DOHH2 (cell line): ENCODE data around the gene PLEKHM3.

Source experiments
- H3F3A ChIP-seq: fragments of 200-600 bp; sonication (generic), shearing (Covaris generic); 2 replicates; pipeline ENCODE4 v1.6.0; 2016; ENCODE audit warnings: antibody characterized with exemption, mild to moderate bottlenecking; ENCODE audit not compliant: control insufficient read depth, insufficient read depth
- H3K27ac ChIP-seq: fragments of 200-600 bp; sonication (generic); 2 replicates; pipeline ENCODE4 v1.5.1; 2014; ENCODE audit warnings: low read depth, mild to moderate bottlenecking, low read length, moderate library complexity
- H3K27me3 ChIP-seq: fragments of 200-600 bp; sonication (generic); 2 replicates; pipeline ENCODE4 v1.6.1; 2014; ENCODE audit warnings: mild to moderate bottlenecking, low read length, mixed read lengths; ENCODE audit not compliant: control insufficient read depth
- H3K36me3 ChIP-seq: fragments of 200-600 bp; sonication (generic); 2 replicates; pipeline ENCODE4 v1.6.1; 2014; ENCODE audit warnings: mild to moderate bottlenecking, low read length, moderate library complexity, mixed read lengths; ENCODE audit not compliant: control insufficient read depth
- H3K4me1 ChIP-seq: fragments of 200-600 bp; sonication (generic); 2 replicates; pipeline ENCODE4 v1.6.1; 2014; ENCODE audit warnings: mild to moderate bottlenecking, low read length, mixed read lengths; ENCODE audit not compliant: control insufficient read depth
- H3K4me2 ChIP-seq: fragments of 200-600 bp; sonication (generic); 2 replicates; pipeline ENCODE4 v1.6.0; 2014; ENCODE audit warnings: mild to moderate bottlenecking, low read length, moderate library complexity
- H3K4me3 ChIP-seq: fragments of 200-600 bp; sonication (generic); 2 replicates; pipeline ENCODE4 v1.5.1; 2014; ENCODE audit warnings: mild to moderate bottlenecking, low read length, mixed read lengths
- H3K79me2 ChIP-seq: fragments of 200-600 bp; sonication (generic); 2 replicates; pipeline ENCODE4 v1.6.1; 2014; ENCODE audit warnings: mild to moderate bottlenecking, low read length, mixed read lengths; ENCODE audit not compliant: control insufficient read depth
- H3K9me2 ChIP-seq: fragments of 200-600 bp; sonication (generic); replicated peaks from 2 replicates; pipeline ENCODE4 v1.6.1; 2014; ENCODE audit warnings: mild to moderate bottlenecking, low read length, mixed read lengths; ENCODE audit not compliant: control insufficient read depth
- H3K9me3 ChIP-seq: fragments of 200-600 bp; sonication (generic); 2 replicates; pipeline ENCODE4 v1.6.1; 2014; ENCODE audit warnings: antibody characterized with exemption, low read length, mixed read lengths; ENCODE audit not compliant: control insufficient read depth, insufficient read depth
- H4K20me1 ChIP-seq: fragments of 200-600 bp; sonication (generic); 2 replicates; pipeline ENCODE4 v1.6.0; 2014; ENCODE audit warnings: low read depth, mild to moderate bottlenecking, antibody characterized with exemption, low read length, moderate library complexity; ENCODE audit not compliant: control insufficient read depth, insufficient read depth
- EZH2phosphoT487 ChIP-seq: fragments of 200-600 bp; sonication (generic); IDR thresholded peaks from 2 replicates; pipeline ENCODE4 v1.6.1; 2017; ENCODE audit warnings: borderline replicate concordance, mild to moderate bottlenecking, antibody characterized with exemption, low read length, moderate library complexity, mixed read lengths
- TF ChIP-seq, protein P1 (sequence below): fragments of 200-600 bp; sonication (generic); IDR thresholded peaks from one replicate; pipeline ENCODE4 v1.5.1; 2014; ENCODE audit warnings: antibody characterized with exemption, mild to moderate bottlenecking, low read depth, low read length; ENCODE audit not compliant: poor library complexity, severe bottlenecking

The PLEKHM3 gene

DNA sequence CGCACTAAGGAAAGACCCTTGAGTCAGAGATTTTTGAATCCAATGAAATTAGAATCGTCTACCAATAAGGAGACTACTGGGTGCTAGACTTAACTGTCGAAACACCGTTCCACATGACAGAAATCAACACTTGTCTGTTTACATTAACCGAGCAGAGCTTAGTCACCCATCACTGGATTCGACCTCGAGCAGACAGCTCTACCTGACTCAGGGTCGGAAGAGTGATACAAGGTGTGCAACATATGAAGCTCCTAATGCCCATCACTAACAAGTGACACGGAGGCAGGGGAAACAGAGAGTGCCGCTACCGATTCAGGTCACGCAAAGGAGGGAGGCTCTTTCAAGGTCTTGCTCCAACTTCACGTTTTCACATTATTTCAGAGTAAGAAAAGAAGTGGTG lies 201.5 kb downstream of the PLEKHM3 start:
- Histone ChIP-seq H4K20me1 (no peaks in the 10 kb centered on the region), H3K9me2 (no peaks in the 10 kb centered on the region), H3K4me2 (no peak overlapping the region), H3K4me3 (no peak overlapping the region), H3K9me3 (no peaks in the 10 kb centered on the region), H3K4me1 (peaks cover 4% of the 10 kb centered on the region; the same call in 1 of the 2 replicates), H3K27ac (no peak overlapping the region), H3K79me2 (no peaks in the 10 kb centered on the region), H3K36me3 (no peaks in the 10 kb centered on the region), H3F3A (no peaks in the 10 kb centered on the region), H3K27me3 (no peaks in the 10 kb centered on the region)
- TF ChIP-seq EZH2phosphoT487 = no peak
- TF ChIP-seq, protein P1, sequence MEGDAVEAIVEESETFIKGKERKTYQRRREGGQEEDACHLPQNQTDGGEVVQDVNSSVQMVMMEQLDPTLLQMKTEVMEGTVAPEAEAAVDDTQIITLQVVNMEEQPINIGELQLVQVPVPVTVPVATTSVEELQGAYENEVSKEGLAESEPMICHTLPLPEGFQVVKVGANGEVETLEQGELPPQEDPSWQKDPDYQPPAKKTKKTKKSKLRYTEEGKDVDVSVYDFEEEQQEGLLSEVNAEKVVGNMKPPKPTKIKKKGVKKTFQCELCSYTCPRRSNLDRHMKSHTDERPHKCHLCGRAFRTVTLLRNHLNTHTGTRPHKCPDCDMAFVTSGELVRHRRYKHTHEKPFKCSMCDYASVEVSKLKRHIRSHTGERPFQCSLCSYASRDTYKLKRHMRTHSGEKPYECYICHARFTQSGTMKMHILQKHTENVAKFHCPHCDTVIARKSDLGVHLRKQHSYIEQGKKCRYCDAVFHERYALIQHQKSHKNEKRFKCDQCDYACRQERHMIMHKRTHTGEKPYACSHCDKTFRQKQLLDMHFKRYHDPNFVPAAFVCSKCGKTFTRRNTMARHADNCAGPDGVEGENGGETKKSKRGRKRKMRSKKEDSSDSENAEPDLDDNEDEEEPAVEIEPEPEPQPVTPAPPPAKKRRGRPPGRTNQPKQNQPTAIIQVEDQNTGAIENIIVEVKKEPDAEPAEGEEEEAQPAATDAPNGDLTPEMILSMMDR = no peak

DNA sequence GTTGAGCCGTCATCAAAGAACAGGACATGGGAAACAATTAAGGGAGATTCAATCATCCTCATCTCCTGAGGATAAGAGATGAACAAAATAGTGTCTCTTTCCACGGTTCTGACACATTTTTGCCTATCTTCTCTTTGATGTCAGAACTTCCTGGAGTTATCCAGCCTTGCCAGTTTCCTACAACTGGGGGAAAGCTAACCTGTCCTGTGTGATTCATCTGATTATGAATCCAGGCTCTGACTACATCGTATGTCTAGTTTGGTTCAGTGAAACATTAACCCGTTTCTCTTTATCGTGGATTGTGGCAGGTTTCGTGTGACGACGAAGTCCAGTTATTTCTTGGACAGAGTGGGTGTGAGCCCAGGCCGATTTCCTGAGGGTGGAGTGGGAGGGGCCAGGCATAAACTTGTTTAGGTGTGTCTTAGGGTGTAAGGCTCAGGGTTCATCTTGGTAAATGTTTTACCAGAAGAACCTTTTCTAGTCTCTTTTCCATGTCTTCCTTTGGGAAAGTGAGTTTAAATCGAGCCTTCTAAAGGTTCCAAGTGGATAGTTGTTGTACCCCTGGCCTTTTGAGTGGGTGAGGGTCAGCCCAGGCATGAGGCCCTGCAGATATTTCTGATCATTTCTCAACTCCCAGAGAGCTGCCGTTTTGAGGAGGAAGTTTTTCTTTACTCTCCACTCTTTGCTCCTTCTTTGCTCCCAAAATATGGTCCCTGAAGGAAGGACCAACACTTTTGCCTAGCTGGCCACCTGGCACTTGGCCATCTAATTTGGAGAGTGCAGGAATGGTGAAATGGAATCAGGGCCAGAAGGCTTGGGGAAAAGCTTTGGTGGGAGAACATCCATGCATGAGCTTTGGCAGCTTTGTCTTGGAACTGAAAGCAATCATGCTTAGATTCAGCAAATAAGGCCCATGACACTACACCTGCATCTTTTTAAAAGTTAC lies 205.2 kb downstream of the PLEKHM3 start:
- Histone ChIP-seq H3K9me3 (no peaks in the 10 kb centered on the region), H3K27me3 (no peaks in the 10 kb centered on the region), H3K9me2 (no peaks in the 10 kb centered on the region), H3K4me1 (no peaks in the 10 kb centered on the region), H3K4me2 (no peak overlapping the region), H4K20me1 (no peaks in the 10 kb centered on the region), H3K36me3 (no peaks in the 10 kb centered on the region), H3K4me3 (no peak overlapping the region), H3K27ac (no peak overlapping the region), H3F3A (no peaks in the 10 kb centered on the region), H3K79me2 (no peaks in the 10 kb centered on the region)
- no peak for TF ChIP-seq EZH2phosphoT487
- TF ChIP-seq, protein P1 = no peak

DNA sequence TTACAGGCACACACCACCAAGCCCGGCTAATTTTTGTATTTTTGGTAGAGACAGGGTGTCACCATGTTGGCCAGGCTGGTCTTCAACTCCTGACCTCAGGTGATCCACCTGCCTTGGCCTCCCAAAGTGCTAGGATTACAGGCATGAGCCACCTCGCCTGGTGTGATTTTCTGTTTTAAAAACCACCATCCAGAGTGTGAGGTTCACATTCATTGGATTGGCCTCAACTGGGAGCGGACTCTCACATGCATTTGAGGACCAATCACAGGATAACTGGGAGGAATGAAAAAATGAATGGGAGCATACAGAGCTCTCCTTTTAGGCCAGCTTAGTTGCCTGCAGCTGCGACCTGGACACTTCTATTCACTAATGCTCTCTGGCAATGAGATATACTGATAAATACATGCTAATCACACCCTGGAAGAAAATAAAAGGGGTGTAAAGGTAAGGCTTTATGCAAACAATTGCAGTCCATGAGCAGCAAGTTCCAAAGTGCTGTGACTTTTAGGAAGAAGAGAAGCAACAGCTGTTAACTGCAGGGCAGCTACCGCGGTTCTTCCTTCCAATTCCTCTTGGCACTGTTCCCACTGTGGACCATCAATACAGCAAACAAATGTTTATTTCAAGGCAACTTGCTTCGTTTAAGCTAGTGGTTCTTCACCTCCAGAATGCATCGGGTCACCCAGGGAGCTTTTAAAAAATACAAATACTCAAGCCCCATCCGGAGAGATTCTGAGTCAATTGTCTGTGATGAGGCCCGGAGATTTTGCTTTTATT lies 206.1 kb downstream of the PLEKHM3 start:
- Histone ChIP-seq H3K9me3 (no peaks in the 10 kb centered on the region), H3K27me3 (no peaks in the 10 kb centered on the region), H4K20me1 (no peaks in the 10 kb centered on the region), H3K27ac (no peak overlapping the region), H3K79me2 (no peaks in the 10 kb centered on the region), H3F3A (no peaks in the 10 kb centered on the region), H3K4me3 (no peak overlapping the region), H3K36me3 (no peaks in the 10 kb centered on the region), H3K4me1 (no peaks in the 10 kb centered on the region), H3K4me2 (no peak overlapping the region), H3K9me2 (no peaks in the 10 kb centered on the region)
- no peak for TF ChIP-seq EZH2phosphoT487
- TF ChIP-seq, protein P1 = no peak
